ENCODE measurements around the gene CAMKK2. TPM values are rescaled to one million over a fixed set of nuclear protein-coding genes. Genes with fewer than 3 reads are reported as not detected.

CAMKK2 gene
- total and polyA plus RNA-seq, 9 of the 15 experiments (the other 6 are each of a cell fraction or from before 2014, with no cell fraction given), result 4.3 to 32.0 (median 18.2) TPM

DNA sequence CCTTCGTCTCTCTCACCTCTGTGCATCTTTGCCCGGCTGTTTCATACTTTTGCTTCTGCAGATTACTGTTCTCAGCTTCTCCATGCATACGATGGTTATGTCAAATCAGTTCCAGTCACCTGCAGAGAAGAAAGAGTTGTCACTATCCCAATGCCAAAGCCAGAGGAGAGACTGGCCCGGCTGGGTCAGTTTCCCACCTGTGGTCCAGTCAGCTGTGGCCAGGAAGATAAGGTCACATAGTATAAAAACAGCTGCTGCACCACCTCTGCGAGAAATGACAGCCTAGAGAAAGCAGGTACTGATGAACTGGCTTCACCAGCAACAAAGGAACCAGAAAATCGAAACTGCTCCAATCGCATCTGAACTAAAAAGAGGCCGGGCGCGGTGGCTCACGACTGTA is 93.0 kb downstream of the CAMKK2 start (continued):
- TF ChIP-seq, protein P1, sequence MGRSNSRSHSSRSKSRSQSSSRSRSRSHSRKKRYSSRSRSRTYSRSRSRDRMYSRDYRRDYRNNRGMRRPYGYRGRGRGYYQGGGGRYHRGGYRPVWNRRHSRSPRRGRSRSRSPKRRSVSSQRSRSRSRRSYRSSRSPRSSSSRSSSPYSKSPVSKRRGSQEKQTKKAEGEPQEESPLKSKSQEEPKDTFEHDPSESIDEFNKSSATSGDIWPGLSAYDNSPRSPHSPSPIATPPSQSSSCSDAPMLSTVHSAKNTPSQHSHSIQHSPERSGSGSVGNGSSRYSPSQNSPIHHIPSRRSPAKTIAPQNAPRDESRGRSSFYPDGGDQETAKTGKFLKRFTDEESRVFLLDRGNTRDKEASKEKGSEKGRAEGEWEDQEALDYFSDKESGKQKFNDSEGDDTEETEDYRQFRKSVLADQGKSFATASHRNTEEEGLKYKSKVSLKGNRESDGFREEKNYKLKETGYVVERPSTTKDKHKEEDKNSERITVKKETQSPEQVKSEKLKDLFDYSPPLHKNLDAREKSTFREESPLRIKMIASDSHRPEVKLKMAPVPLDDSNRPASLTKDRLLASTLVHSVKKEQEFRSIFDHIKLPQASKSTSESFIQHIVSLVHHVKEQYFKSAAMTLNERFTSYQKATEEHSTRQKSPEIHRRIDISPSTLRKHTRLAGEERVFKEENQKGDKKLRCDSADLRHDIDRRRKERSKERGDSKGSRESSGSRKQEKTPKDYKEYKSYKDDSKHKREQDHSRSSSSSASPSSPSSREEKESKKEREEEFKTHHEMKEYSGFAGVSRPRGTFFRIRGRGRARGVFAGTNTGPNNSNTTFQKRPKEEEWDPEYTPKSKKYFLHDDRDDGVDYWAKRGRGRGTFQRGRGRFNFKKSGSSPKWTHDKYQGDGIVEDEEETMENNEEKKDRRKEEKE (IDR thresholded peaks at IDR 0.05; ENCODE audit: borderline replicate concordance in 1 of 2, control insufficient read depth in 1 of 2, low read depth in 2 of 2, low read length in 1 of 2), result no peak
- TF ChIP-seq PTTG1 (tag; IDR thresholded peaks at IDR 0.05; ENCODE audit: low read depth), result no peak
- TF ChIP-seq, protein P2, sequence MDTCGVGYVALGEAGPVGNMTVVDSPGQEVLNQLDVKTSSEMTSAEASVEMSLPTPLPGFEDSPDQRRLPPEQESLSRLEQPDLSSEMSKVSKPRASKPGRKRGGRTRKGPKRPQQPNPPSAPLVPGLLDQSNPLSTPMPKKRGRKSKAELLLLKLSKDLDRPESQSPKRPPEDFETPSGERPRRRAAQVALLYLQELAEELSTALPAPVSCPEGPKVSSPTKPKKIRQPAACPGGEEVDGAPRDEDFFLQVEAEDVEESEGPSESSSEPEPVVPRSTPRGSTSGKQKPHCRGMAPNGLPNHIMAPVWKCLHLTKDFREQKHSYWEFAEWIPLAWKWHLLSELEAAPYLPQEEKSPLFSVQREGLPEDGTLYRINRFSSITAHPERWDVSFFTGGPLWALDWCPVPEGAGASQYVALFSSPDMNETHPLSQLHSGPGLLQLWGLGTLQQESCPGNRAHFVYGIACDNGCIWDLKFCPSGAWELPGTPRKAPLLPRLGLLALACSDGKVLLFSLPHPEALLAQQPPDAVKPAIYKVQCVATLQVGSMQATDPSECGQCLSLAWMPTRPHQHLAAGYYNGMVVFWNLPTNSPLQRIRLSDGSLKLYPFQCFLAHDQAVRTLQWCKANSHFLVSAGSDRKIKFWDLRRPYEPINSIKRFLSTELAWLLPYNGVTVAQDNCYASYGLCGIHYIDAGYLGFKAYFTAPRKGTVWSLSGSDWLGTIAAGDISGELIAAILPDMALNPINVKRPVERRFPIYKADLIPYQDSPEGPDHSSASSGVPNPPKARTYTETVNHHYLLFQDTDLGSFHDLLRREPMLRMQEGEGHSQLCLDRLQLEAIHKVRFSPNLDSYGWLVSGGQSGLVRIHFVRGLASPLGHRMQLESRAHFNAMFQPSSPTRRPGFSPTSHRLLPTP (IDR thresholded peaks at IDR 0.05; ENCODE audit: borderline replicate concordance, extremely low read depth, insufficient read length), result no peak
- TF ChIP-seq, protein P3, sequence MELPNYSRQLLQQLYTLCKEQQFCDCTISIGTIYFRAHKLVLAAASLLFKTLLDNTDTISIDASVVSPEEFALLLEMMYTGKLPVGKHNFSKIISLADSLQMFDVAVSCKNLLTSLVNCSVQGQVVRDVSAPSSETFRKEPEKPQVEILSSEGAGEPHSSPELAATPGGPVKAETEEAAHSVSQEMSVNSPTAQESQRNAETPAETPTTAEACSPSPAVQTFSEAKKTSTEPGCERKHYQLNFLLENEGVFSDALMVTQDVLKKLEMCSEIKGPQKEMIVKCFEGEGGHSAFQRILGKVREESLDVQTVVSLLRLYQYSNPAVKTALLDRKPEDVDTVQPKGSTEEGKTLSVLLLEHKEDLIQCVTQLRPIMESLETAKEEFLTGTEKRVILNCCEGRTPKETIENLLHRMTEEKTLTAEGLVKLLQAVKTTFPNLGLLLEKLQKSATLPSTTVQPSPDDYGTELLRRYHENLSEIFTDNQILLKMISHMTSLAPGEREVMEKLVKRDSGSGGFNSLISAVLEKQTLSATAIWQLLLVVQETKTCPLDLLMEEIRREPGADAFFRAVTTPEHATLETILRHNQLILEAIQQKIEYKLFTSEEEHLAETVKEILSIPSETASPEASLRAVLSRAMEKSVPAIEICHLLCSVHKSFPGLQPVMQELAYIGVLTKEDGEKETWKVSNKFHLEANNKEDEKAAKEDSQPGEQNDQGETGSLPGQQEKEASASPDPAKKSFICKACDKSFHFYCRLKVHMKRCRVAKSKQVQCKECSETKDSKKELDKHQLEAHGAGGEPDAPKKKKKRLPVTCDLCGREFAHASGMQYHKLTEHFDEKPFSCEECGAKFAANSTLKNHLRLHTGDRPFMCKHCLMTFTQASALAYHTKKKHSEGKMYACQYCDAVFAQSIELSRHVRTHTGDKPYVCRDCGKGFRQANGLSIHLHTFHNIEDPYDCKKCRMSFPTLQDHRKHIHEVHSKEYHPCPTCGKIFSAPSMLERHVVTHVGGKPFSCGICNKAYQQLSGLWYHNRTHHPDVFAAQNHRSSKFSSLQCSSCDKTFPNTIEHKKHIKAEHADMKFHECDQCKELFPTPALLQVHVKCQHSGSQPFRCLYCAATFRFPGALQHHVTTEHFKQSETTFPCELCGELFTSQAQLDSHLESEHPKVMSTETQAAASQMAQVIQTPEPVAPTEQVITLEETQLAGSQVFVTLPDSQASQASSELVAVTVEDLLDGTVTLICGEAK (IDR thresholded peaks at IDR 0.05), result no peak
- TF ChIP-seq, protein P3 (CRISPR knock-in tag; IDR thresholded peaks at IDR 0.05), result no peak
- no peak for TF ChIP-seq FOXJ2 (tag; IDR thresholded peaks at IDR 0.05)
- no peak for TF ChIP-seq RUNX1 (IDR thresholded peaks at IDR 0.05; ENCODE audit: low read depth)
- 0 out of 2 replicates have a peak, but pooled peaks have one; percentile 11 for TF ChIP-seq ESRRA (IDR thresholded peaks at IDR 0.05; ENCODE audit: borderline replicate concordance, low read depth)
- no peak for TF ChIP-seq ZSCAN29 (IDR thresholded peaks at IDR 0.05)
- no peak for TF ChIP-seq ZFX (CRISPR knock-in tag; IDR thresholded peaks at IDR 0.05)
- no peak for TF ChIP-seq PCBP2 (IDR thresholded peaks at IDR 0.05; ENCODE audit: low read depth, low read length, poor library complexity, severe bottlenecking)
- TF ChIP-seq CTBP1 (IDR thresholded peaks at IDR 0.05; ENCODE audit: borderline replicate concordance), result 0 out of 2 replicates have a peak, but pooled peaks have one; percentile 36
- no peak for TF ChIP-seq ZKSCAN3 (CRISPR knock-in tag; IDR thresholded peaks at IDR 0.05)
- TF ChIP-seq ARID1B (IDR thresholded peaks at IDR 0.05), result 0 out of 2 replicates have a peak, but pooled peaks have one; percentile 10

Measured in K562 (cell line).